Measurements from ENCODE around the gene MACC1. TPM values are rescaled to one million over a fixed set of nuclear protein-coding genes. Genes with fewer than 3 reads are reported as not detected.
"Not testable (repeated sequence)": the region's sequence is repeated elsewhere in the genome, so short reads cannot be mapped to it uniquely, and the experiment has no call there.

MACC1 gene
- total RNA-seq, 2 donors from 2014 or later = 0.14 to 0.56 TPM

DNA sequence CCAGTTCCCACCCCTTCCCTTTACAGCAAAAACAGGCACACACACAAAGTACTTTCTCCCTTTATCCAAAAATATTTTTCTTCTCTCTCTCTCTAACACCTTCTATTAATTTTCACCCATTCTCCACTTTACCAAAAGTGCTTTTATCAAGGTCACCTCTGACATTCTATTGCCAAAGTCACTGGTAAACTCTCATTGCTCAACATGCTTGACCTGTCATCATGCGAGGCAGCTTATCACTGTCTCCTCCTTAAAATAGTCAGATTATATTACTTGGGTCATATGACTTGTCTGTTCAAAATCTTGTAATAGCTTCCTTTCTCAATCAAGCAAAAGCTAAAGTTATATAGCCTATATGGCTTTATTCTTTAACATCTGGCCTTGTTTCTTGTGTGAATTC lies 28.6 kb downstream of the MACC1 start:
- TF ChIP-seq, protein P1, sequence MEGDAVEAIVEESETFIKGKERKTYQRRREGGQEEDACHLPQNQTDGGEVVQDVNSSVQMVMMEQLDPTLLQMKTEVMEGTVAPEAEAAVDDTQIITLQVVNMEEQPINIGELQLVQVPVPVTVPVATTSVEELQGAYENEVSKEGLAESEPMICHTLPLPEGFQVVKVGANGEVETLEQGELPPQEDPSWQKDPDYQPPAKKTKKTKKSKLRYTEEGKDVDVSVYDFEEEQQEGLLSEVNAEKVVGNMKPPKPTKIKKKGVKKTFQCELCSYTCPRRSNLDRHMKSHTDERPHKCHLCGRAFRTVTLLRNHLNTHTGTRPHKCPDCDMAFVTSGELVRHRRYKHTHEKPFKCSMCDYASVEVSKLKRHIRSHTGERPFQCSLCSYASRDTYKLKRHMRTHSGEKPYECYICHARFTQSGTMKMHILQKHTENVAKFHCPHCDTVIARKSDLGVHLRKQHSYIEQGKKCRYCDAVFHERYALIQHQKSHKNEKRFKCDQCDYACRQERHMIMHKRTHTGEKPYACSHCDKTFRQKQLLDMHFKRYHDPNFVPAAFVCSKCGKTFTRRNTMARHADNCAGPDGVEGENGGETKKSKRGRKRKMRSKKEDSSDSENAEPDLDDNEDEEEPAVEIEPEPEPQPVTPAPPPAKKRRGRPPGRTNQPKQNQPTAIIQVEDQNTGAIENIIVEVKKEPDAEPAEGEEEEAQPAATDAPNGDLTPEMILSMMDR (IDR thresholded peaks at IDR 0.05) = no peak
- no peak for DNase-seq (ENCODE audit: low spot score)
- Histone ChIP-seq H3K36me3 (no peaks in the 10 kb centered on the region), H3K9me3 (peaks cover 5% of the 10 kb centered on the region), H3K27ac (no peak overlapping the region), H3K4me1 (ENCODE audit: control insufficient read depth in 1 of 2, low read depth in 2 of 2) (no peaks in the 10 kb centered on the region), H3K4me3 (no peak overlapping the region), H3K27me3 (replicated peaks; ENCODE audit: insufficient read depth) (no peaks in the 10 kb centered on the region)
- ATAC-seq (ENCODE audit: insufficient number of reproducible peaks, low FRiP score, low read depth) = no peak

DNA sequence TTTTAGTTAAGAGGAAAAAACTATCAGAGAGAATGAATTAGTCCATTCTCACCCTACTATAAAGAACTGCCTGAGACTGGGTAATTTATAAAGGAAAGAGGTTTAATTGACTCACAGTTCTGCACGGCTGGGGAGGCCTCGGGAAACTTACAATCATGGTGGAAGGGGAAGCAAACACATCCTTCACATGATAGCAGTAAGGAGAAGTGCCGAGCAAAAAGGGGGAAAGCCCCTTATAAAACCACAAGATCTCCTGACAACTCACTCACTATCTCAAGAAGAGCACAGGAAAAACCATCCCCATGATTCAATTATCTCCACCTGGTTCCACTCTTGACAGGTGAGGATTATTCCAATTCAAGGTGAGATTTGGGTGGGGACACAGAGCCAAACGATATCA lies 29.3 kb downstream of the MACC1 start:
- H3K4me1 ChIP-seq (ENCODE audit: control insufficient read depth in 1 of 2, low read depth in 2 of 2); ATAC-seq (ENCODE audit: insufficient number of reproducible peaks, low FRiP score, low read depth); H3K4me3 ChIP-seq; H3K27ac ChIP-seq; H3K36me3 ChIP-seq; H3K27me3 ChIP-seq (replicated peaks; ENCODE audit: insufficient read depth); H3K9me3 ChIP-seq; DNase-seq (ENCODE audit: low spot score): not testable (repeated sequence)

DNA sequence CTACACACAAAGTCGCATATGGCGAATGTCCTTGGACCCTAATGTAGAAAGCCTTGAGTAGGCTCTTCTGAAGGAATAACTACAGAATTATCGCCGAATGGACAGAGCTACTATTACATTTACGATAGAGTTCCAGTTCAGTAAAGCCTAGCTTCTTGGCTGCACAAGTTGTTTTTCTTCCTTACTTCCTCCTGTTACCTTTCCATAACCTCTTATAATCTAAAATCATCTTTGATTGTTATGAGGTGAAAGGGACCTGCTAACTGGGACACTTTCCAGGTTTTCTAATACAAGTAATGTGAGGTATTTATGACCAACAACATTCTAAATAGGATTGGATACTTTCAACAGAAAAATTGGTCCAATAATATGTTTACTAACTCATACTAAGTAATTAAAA lies 31.2 kb downstream of the MACC1 start:
- peaks cover 5% of the 10 kb centered on the region for H3K9me3 ChIP-seq
- DNase-seq (ENCODE audit: low spot score) (no peak), ATAC-seq (ENCODE audit: insufficient number of reproducible peaks, low FRiP score, low read depth) (no peak)
- TF ChIP-seq, protein P1 (IDR thresholded peaks at IDR 0.05) = no peak
- H3K27ac ChIP-seq = no peak overlapping the region
- no peak overlapping the region for H3K4me3 ChIP-seq
- H3K4me1 ChIP-seq (ENCODE audit: control insufficient read depth in 1 of 2, low read depth in 2 of 2) = no peaks in the 10 kb centered on the region
- H3K27me3 ChIP-seq (replicated peaks; ENCODE audit: insufficient read depth) = no peaks in the 10 kb centered on the region
- no peaks in the 10 kb centered on the region for H3K36me3 ChIP-seq

DNA sequence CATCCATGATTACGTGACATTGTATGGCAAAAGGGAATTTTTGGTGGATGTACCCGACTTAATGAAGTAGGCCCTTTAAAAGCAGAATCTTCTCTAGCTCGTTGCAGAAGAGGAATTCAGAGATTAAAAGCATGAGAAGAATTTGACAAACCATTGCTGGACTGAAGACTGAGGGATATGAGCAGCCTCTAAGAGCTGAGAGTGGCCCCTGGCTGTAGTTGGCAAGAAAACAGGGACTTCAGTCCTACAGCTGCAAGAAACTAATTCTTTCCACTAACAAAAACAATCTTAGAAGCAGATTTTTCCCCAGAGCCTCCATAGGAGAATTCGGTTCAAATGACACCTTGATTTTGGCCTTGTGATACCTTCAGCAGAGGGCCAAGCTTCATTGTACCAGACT lies 34.1 kb downstream of the MACC1 start:
- no peak for DNase-seq (ENCODE audit: low spot score)
- H3K4me3 ChIP-seq = no peak overlapping the region
- no peaks in the 10 kb centered on the region for H3K36me3 ChIP-seq
- H3K9me3 ChIP-seq = no peaks in the 10 kb centered on the region
- H3K4me1 ChIP-seq (ENCODE audit: control insufficient read depth in 1 of 2, low read depth in 2 of 2) = no peaks in the 10 kb centered on the region
- H3K27ac ChIP-seq = no peak overlapping the region
- ATAC-seq (ENCODE audit: insufficient number of reproducible peaks, low FRiP score, low read depth) = no peak
- TF ChIP-seq, protein P1 (IDR thresholded peaks at IDR 0.05) = no peak
- H3K27me3 ChIP-seq (replicated peaks; ENCODE audit: insufficient read depth) = no peaks in the 10 kb centered on the region

DNA sequence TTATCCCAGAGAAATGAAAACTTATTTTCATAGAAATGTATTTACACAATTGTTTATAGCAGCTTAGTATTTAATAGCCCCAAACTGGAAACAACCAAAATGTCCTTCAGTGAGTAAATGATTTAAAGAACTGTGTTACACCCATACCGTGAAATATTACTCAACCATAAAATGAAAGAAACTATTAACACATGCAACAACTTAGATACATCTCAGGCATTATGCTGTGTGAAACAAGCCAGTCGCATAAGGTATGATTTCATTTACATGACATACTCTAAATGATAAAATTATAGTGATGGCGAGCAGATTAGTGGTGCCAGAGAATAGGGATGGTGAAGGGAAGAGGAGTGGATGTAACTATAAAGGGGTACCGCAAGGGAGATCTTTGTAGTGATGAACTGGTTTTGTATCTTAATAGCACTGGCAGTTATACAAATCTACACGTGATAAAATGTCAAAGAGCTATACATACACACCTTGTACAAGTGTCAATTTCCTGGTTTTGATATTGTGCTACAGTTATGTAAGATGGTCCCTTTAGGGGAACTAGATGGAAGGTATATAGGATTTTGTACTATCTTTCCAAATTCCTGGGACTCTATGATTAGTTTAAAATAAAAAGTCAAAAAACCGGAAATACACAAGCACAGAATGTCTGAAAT lies 40.5 kb downstream of the MACC1 start:
- no peak for DNase-seq (ENCODE audit: low spot score)
- H3K9me3 ChIP-seq = no peaks in the 10 kb centered on the region
- H3K4me3 ChIP-seq = no peak overlapping the region
- no peaks in the 10 kb centered on the region for H3K27me3 ChIP-seq (replicated peaks; ENCODE audit: insufficient read depth)
- H3K27ac ChIP-seq = no peak overlapping the region
- H3K4me1 ChIP-seq (ENCODE audit: control insufficient read depth in 1 of 2, low read depth in 2 of 2) = no peaks in the 10 kb centered on the region
- no peak for ATAC-seq (ENCODE audit: insufficient number of reproducible peaks, low FRiP score, low read depth)
- TF ChIP-seq, protein P1 (IDR thresholded peaks at IDR 0.05) = no peak
- H3K36me3 ChIP-seq = no peaks in the 10 kb centered on the region

DNA sequence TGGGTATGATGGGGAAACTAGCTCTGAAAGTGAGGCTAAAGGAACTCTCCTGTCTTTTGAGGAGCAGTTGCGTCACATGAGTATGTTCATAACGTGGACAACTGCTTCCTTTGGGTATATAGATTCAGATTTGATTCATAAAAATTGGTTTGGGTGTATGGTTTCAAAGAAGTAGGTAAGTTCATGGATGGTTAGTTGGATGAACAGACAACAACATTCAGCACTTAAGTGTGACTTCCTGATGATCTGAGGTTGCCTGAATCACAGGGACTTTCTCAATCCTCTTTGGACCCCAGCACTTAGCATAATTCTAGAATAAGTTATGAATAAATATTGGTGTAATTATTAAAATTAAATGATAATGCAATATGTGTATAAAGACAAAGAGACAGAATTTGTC lies 43.4 kb downstream of the MACC1 start:
- TF ChIP-seq, protein P1 (IDR thresholded peaks at IDR 0.05) = no peak
- H3K36me3 ChIP-seq = no peaks in the 10 kb centered on the region

More for the DNA sequence above, 43.4 kb downstream of the MACC1 start:
- no peaks in the 10 kb centered on the region for H3K9me3 ChIP-seq
- no peak for DNase-seq (ENCODE audit: low spot score)
- no peak for ATAC-seq (ENCODE audit: insufficient number of reproducible peaks, low FRiP score, low read depth)
- H3K4me1 ChIP-seq (ENCODE audit: control insufficient read depth in 1 of 2, low read depth in 2 of 2) = no peaks in the 10 kb centered on the region
- H3K4me3 ChIP-seq = no peak overlapping the region
- no peak overlapping the region for H3K27ac ChIP-seq
- no peaks in the 10 kb centered on the region for H3K27me3 ChIP-seq (replicated peaks; ENCODE audit: insufficient read depth)
